Measurements from ENCODE around the gene ACOT8. TPM values are rescaled to one million over a fixed set of nuclear protein-coding genes. Genes with fewer than 3 reads are reported as not detected.

The ACOT8 gene
- total RNA-seq, 4 donors from 2014 or later: 27.2 to 49.8 (median 29.9) TPM

GRCh38 chr20:45890985-45891983, 34.1 kb upstream of the ACOT8 start, which contains the start of the genes CTSA and NEURL2:
TSS of gene CTSA (plus strand) at chr20:45891335. CDS start at chr20:45891569, 234 bp downstream.
TSS of gene NEURL2 (minus strand) at chr20:45891208. CDS start at chr20:45890991, 217 bp downstream.
- H3K27ac ChIP-seq: peak within 1 kb of the TSS; percentile 76 to 96 (median 91)
- H3K4me3 ChIP-seq: peak within 1 kb of the TSS; percentile 64 to 92
- no peaks in the 10 kb centered on the region for H3K9me3 ChIP-seq
- H3K27me3 ChIP-seq: no peaks in the 10 kb centered on the region
- H3K4me1 ChIP-seq: peaks cover 0 to 52% (median 20%) of the 10 kb centered on the region in 3 donors
- peaks cover 0 to 68% of the 10 kb centered on the region in 2 donors for H3K36me3 ChIP-seq
- TF ChIP-seq POLR2A (IDR thresholded peaks at IDR 0.05): peak; percentile 32 to 64
- peak in 1 of 4 experiments; percentile 46 for TF ChIP-seq CTCF (IDR thresholded peaks at IDR 0.05)
- no peak for TF ChIP-seq EP300 (IDR thresholded peaks at IDR 0.05)
- peak; percentile 90 for TF ChIP-seq POLR2AphosphoS5 (IDR thresholded peaks at IDR 0.05)
- peak; percentile 85 for ATAC-seq
- no CpG with 5 or more reads among the region's 78 CpGs for WGBS, 2 donors (ENCODE audit: low coverage in 1 of 2)

GRCh38 chr20:45890077-45890984, 33.1 kb upstream of the ACOT8 start:
- 0 to 20% methylated on average over 1 to 8 of the region's 79 CpGs for WGBS, 2 donors (ENCODE audit: low coverage in 1 of 2)
- ATAC-seq: peak; percentile 66
- peaks cover 0 to 68% of the 10 kb centered on the region in 2 donors for H3K36me3 ChIP-seq
- H3K27ac ChIP-seq: peak overlapping the region; percentile 76 to 96 (median 91)
- no peaks in the 10 kb centered on the region for H3K27me3 ChIP-seq
- peaks cover 0 to 53% (median 20%) of the 10 kb centered on the region in 3 donors for H3K4me1 ChIP-seq
- no peaks in the 10 kb centered on the region for H3K9me3 ChIP-seq
- TF ChIP-seq POLR2A (IDR thresholded peaks at IDR 0.05): no peak
- peak; percentile 50 for TF ChIP-seq POLR2AphosphoS5 (IDR thresholded peaks at IDR 0.05)
- TF ChIP-seq CTCF (IDR thresholded peaks at IDR 0.05): peak in 3 of 4 experiments; percentile 59 to 79 (median 67)
- H3K4me3 ChIP-seq: peak overlapping the region; percentile 64 to 92

- no peaks in the 10 kb centered on the region for H3K9me3 ChIP-seq
- peaks cover 0 to 68% of the 10 kb centered on the region in 2 donors for H3K36me3 ChIP-seq
- H3K4me3 ChIP-seq: no peak overlapping the region
- ATAC-seq: no peak
- peaks cover 0 to 68% (median 20%) of the 10 kb centered on the region in 3 donors for H3K4me1 ChIP-seq
- TF ChIP-seq CTCF (IDR thresholded peaks at IDR 0.05): no peak
- no peak for TF ChIP-seq POLR2AphosphoS5 (IDR thresholded peaks at IDR 0.05)
- no peak for TF ChIP-seq EP300 (IDR thresholded peaks at IDR 0.05)
- no peak for TF ChIP-seq POLR2A (IDR thresholded peaks at IDR 0.05)
- no peak overlapping the region for H3K27ac ChIP-seq
- H3K27me3 ChIP-seq: no peaks in the 10 kb centered on the region
- no CpG with 5 or more reads among the region's 3 CpGs for WGBS, 2 donors (ENCODE audit: low coverage in 1 of 2)
Observed at GRCh38 chr20:45888681-45889080, 31.5 kb upstream of the ACOT8 start.

- Histone ChIP-seq H3K36me3 (peaks cover 0 to 68% of the 10 kb centered on the region in 2 donors), H3K4me1 (peaks cover 0 to 70% (median 14%) of the 10 kb centered on the region in 3 donors), H3K9me3 (no peaks in the 10 kb centered on the region), H3K27me3 (no peaks in the 10 kb centered on the region), H3K4me3 (no peak within 1 kb of the TSS), H3K27ac (no peak within 1 kb of the TSS)
- no peak for ATAC-seq
- 60 to 84% methylated on average over 2 to 5 of the region's 8 CpGs for WGBS, 2 donors (ENCODE audit: low coverage in 1 of 2)
- TF ChIP-seq CTCF (IDR thresholded peaks at IDR 0.05) (no peak), EP300 (IDR thresholded peaks at IDR 0.05) (no peak), POLR2AphosphoS5 (IDR thresholded peaks at IDR 0.05) (no peak), POLR2A (IDR thresholded peaks at IDR 0.05) (no peak)
Observed at GRCh38 chr20:45887346-45887715, 30.1 kb upstream of the ACOT8 start, which contains the start of gene SPATA25. TSS of gene SPATA25 (minus strand) at chr20:45887622. CDS start at chr20:45887590, 32 bp downstream.
